Breast epithelium (tissue), 4 donors: ENCODE data around the gene CSNK1G3. TPM values are rescaled to one million over a fixed set of nuclear protein-coding genes. Genes with fewer than 3 reads are reported as not detected.

Experiments used
- DNase-seq, 2 donors: peaks; one replicate each; pipeline ENCODE4 v3.0.0-alpha.2; 2019; ENCODE audit warnings: low spot score in 2 of 2
- H3K27ac ChIP-seq, 2 donors: fragments of 200-600 bp; sonication (generic) in 1 of 2; one replicate each; pipeline ENCODE4 v1.5.1; 2016 to 2019; ENCODE audit warnings: mild to moderate bottlenecking in 1 of 2
- H3K27me3 ChIP-seq, 2 donors: fragments of 200-600 bp; sonication (generic) in 1 of 2; one replicate each; pipeline versions ENCODE4 v1.5.1 to v1.6.0; 2017 to 2019; ENCODE audit warnings: control low read depth in 1 of 2, mild to moderate bottlenecking in 1 of 2
- H3K36me3 ChIP-seq: fragments of 200-600 bp; one replicate; pipeline ENCODE4 v1.5.1; 2019
- H3K4me1 ChIP-seq, 2 donors: fragments of 200-600 bp; sonication (generic); one replicate each; pipeline ENCODE4 v1.5.1; 2016 to 2019; ENCODE audit warnings: control low read depth in 1 of 2
- H3K4me3 ChIP-seq, 3 donors: fragments of 200-600 bp; sonication (generic); 1 replicate in 2 of 3; 2 replicates in 1 of 3; pipeline ENCODE4 v1.5.1; 2016 to 2019; ENCODE audit warnings: mild to moderate bottlenecking in 3 of 3, moderate library complexity in 2 of 3
- H3K9me3 ChIP-seq, 2 donors: fragments of 200-600 bp; sonication (generic) in 1 of 2; one replicate each; pipeline ENCODE4 v1.5.1; 2016 to 2019; ENCODE audit warnings: control low read depth in 1 of 2
- POLR2A ChIP-seq: fragments of 450-650 bp; IDR thresholded peaks from one replicate; pipeline ENCODE4 v1.6.1; 2016; ENCODE audit warnings: antibody characterized with exemption, mild to moderate bottlenecking, moderate library complexity
- POLR2AphosphoS5 ChIP-seq, 3 donors: sonication (generic); formaldehyde crosslinking; IDR thresholded peaks; one replicate each; pipeline ENCODE4 v1.6.1; 2017; ENCODE audit warnings: antibody characterized with exemption in 3 of 3
- intact Hi-C: fragments of 100-400 bp; cut with DNase I; formaldehyde crosslinking; loops from one replicate; pipeline ENCODE4 v1.15.1; 2023; ENCODE audit warnings: low total_unique reads
- total RNA-seq, 3 donors: library from RNA; depleted of rRNA; stranded (reverse); fragments of >200 nt; gene quantifications; one replicate each; pipeline ENCODE4 v1.1.0, GENCODE V29; 2016
- TF ChIP-seq, protein P1 (sequence below), 3 donors: fragments of 450-650 bp; IDR thresholded peaks; one replicate each; pipeline ENCODE4 v1.5.1; 2016 to 2017; ENCODE audit warnings: antibody characterized with exemption in 3 of 3, mild to moderate bottlenecking in 3 of 3, moderate library complexity in 3 of 3

Gene CSNK1G3
- total RNA-seq, 3 donors from 2014 or later = 37.8 to 77.3 (median 55.7) TPM

DNA sequence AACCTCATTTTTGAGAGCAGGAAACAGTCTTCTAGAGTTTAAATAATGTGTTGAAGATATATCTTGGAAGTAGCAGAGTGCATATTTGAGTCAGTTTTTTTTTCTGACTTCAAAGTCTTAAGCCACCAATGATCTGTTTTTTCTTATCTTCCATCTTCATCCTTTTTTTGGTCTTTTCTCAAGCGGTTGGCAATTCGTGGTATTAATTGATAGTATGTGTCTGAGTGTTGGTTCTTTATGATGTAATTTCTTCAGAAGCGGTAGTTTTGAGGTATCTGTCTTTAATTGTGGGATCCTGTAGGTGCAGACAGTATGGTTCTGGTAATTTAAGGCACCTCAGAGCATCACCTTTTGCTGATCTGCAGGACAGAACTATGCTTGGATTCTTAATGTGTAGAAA is 3.9 kb downstream of the CSNK1G3 start:
- H3K27ac ChIP-seq = no peak overlapping the region
- intact Hi-C loops = no loop called here
- no peak for TF ChIP-seq POLR2A
- TF ChIP-seq POLR2AphosphoS5 (IDR thresholded peaks at IDR 0.05) = no peak
- TF ChIP-seq, protein P1, sequence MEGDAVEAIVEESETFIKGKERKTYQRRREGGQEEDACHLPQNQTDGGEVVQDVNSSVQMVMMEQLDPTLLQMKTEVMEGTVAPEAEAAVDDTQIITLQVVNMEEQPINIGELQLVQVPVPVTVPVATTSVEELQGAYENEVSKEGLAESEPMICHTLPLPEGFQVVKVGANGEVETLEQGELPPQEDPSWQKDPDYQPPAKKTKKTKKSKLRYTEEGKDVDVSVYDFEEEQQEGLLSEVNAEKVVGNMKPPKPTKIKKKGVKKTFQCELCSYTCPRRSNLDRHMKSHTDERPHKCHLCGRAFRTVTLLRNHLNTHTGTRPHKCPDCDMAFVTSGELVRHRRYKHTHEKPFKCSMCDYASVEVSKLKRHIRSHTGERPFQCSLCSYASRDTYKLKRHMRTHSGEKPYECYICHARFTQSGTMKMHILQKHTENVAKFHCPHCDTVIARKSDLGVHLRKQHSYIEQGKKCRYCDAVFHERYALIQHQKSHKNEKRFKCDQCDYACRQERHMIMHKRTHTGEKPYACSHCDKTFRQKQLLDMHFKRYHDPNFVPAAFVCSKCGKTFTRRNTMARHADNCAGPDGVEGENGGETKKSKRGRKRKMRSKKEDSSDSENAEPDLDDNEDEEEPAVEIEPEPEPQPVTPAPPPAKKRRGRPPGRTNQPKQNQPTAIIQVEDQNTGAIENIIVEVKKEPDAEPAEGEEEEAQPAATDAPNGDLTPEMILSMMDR (IDR thresholded peaks at IDR 0.05) = no peak

DNA sequence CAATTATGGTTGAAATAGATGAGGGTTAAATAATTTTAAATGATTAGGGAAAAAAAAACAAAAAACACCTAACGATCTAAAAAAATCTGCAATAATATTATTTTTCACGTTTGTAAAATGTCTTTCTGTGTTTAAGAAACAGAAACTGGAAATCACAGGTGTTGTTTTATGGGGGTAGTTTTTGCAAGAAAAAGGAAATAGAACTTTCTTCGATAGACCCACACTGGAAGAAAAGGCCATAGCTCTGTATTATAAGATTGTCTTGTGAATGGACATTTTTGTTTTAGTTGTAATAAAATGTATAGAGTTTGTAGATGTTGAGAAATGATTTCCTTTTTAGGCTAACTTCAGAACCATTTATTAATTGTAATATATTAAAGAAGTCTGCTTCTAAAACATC is 5.5 kb downstream of the CSNK1G3 start:
- intact Hi-C loops = no loop called here
- Histone ChIP-seq H3K27me3 (no peaks in the 10 kb centered on the region), H3K4me1 (no peaks in the 10 kb centered on the region), H3K9me3 (no peaks in the 10 kb centered on the region), H3K27ac (no peak overlapping the region), H3K36me3 (no peaks in the 10 kb centered on the region), H3K4me3 (no peak overlapping the region)
- TF ChIP-seq, protein P1 (IDR thresholded peaks at IDR 0.05) = no peak
- no peak for TF ChIP-seq POLR2AphosphoS5 (IDR thresholded peaks at IDR 0.05)
- TF ChIP-seq POLR2A = no peak
- DNase-seq = no peak

More for the DNA sequence above, 3.9 kb downstream of the CSNK1G3 start:
- Histone ChIP-seq H3K36me3 (no peaks in the 10 kb centered on the region), H3K4me1 (no peaks in the 10 kb centered on the region), H3K9me3 (no peaks in the 10 kb centered on the region), H3K27me3 (no peaks in the 10 kb centered on the region), H3K4me3 (no peak overlapping the region)
- DNase-seq = no peak

DNA sequence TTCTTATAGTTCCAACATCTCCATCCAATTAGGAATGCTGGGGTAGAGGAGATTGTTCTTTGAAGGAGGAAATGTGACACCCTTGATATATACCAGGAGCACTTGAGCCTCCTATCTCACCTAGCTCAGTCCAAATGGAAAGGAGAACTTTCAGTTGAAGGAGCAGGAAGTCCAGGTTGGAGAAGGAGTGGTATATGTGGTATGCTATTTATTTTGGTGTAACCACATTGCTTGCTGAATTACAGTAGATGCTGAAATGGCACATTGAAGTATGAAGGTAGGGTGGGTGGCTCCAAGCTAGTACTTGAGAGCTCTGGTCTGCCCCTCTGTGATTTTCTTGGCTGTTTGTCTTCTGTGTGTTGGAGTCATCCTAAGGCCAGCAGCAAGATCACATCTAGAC is 6.1 kb downstream of the CSNK1G3 start:
- TF ChIP-seq POLR2AphosphoS5 (IDR thresholded peaks at IDR 0.05) (no peak), POLR2A (no peak)
- TF ChIP-seq, protein P1 (IDR thresholded peaks at IDR 0.05) = no peak
- intact Hi-C loops = no loop called here

DNA sequence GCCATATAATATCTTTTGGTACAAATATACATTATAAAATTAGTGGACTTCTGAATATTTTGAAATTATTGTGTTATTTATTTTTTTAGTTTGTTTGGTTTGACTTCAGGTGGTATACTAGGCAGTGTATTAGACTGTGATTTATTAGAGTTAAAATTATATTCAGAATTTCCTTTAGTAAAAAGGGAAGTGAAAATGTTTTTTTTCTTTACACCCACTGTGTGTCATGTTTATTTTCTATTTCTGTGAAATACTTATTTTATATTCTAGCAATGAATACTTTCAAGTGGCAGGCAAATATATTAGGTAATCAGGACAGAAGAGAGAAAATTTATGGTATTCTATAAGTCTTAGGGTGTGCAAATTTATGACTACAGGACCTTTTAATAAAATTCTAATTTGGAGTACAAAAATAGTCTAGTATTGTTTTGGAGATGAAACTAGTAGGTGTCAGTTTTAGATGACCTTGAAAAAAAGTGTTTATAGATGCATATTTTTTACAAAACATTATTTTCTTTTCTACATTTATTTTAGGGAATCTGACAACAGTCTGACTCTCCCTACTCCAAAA is 8.8 kb downstream of the CSNK1G3 start:
- Histone ChIP-seq H3K4me3 (no peak overlapping the region), H3K27me3 (no peaks in the 10 kb centered on the region), H3K4me1 (no peaks in the 10 kb centered on the region), H3K27ac (no peak overlapping the region), H3K36me3 (no peaks in the 10 kb centered on the region), H3K9me3 (no peaks in the 10 kb centered on the region)
- intact Hi-C loops = no loop called here
- TF ChIP-seq, protein P1 (IDR thresholded peaks at IDR 0.05) = no peak
- no peak for TF ChIP-seq POLR2AphosphoS5 (IDR thresholded peaks at IDR 0.05)
- TF ChIP-seq POLR2A = no peak
- no peak for DNase-seq

More for the DNA sequence above, 6.1 kb downstream of the CSNK1G3 start:
- no peaks in the 10 kb centered on the region for H3K36me3 ChIP-seq
- H3K9me3 ChIP-seq = no peaks in the 10 kb centered on the region
- no peak for DNase-seq
- no peak overlapping the region for H3K27ac ChIP-seq
- H3K27me3 ChIP-seq = no peaks in the 10 kb centered on the region
- no peaks in the 10 kb centered on the region for H3K4me1 ChIP-seq
- no peak overlapping the region for H3K4me3 ChIP-seq

DNA sequence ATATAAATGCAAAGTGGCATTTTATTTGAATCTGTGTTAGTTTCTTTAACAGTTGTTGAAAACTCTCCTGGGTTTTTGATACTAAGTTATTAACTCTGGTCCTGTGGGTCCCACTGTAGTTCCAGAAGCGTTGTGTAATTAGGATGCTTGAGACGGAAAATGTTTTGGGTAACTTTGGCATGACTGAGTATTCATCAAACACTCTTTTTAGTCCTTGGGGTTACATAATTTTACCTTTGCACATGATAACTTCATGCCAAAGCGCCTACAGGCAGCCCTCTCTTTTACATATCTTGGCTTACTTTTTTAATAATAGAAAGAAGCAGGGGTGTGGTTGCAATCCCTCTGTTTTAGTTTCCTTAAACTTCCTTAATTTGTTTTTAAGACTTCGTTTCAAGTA is 12.2 kb downstream of the CSNK1G3 start:
- Histone ChIP-seq H3K27ac (no peak overlapping the region), H3K27me3 (no peaks in the 10 kb centered on the region), H3K4me1 (no peaks in the 10 kb centered on the region), H3K9me3 (no peaks in the 10 kb centered on the region), H3K36me3 (no peaks in the 10 kb centered on the region), H3K4me3 (no peak overlapping the region)
- DNase-seq = no peak
- TF ChIP-seq, protein P1 (IDR thresholded peaks at IDR 0.05) = no peak
- intact Hi-C loops = no loop called here
